ENCODE results near the gene CLIC3.
A peak's percentile ranks its signal among the peaks of the same experiment; 100 is the strongest.

Gene CLIC3

GRCh38 chr9:137030538-137031527, 34.5 kb upstream of the CLIC3 start:
- no peak for DNase-seq (ENCODE audit: low read depth in 2 of 2)

- DNase-seq (ENCODE audit: low read depth in 2 of 2): no peak
Measured at GRCh38 chr9:137030006-137030405, 33.6 kb upstream of the CLIC3 start.

GRCh38 chr9:137029058-137029936, 32.9 kb upstream of the CLIC3 start:
- peak in 1 of 2 donors; percentile 40 for DNase-seq (ENCODE audit: low read depth in 2 of 2)

- peak in 1 of 2 donors; percentile 42 for DNase-seq (ENCODE audit: low read depth in 2 of 2)
Measured at GRCh38 chr9:137028263-137029057, 32.1 kb upstream of the CLIC3 start.

GRCh38 chr9:137027369-137028262, 31.2 kb upstream of the CLIC3 start, which contains the start of gene ABCA2:
Gene ABCA2, minus strand, starts transcription at chr9:137028237. Its CDS starts 97 bp downstream, at chr9:137028140.
- no peak for DNase-seq (ENCODE audit: low read depth in 2 of 2)

- DNase-seq (ENCODE audit: low read depth in 2 of 2): no peak
Measured at GRCh38 chr9:137026828-137027227, 30.5 kb upstream of the CLIC3 start.

GRCh38 chr9:137026384-137026783, 30.0 kb upstream of the CLIC3 start:
- no peak for DNase-seq (ENCODE audit: low read depth in 2 of 2)

- no peak for DNase-seq (ENCODE audit: low read depth in 2 of 2)
Measured at GRCh38 chr9:137025517-137025966, 29.2 kb upstream of the CLIC3 start.

GRCh38 chr9:137023583-137023991, 27.2 kb upstream of the CLIC3 start:
- no peak for DNase-seq (ENCODE audit: low read depth in 2 of 2)

GRCh38 chr9:137023157-137023556, 26.8 kb upstream of the CLIC3 start:
- DNase-seq (ENCODE audit: low read depth in 2 of 2): no peak

- no peak for DNase-seq (ENCODE audit: low read depth in 2 of 2)
Measured at GRCh38 chr9:137022662-137023008, 26.3 kb upstream of the CLIC3 start.

GRCh38 chr9:137021979-137022661, 25.8 kb upstream of the CLIC3 start:
- DNase-seq (ENCODE audit: low read depth in 2 of 2): peak; percentile 42 to 52

- DNase-seq (ENCODE audit: low read depth in 2 of 2): no peak
Measured at GRCh38 chr9:137021568-137021978, 25.2 kb upstream of the CLIC3 start.

- DNase-seq (ENCODE audit: low read depth in 2 of 2): no peak
Measured at GRCh38 chr9:137020771-137021567, 24.6 kb upstream of the CLIC3 start.

- DNase-seq (ENCODE audit: low read depth in 2 of 2): no peak
Measured at GRCh38 chr9:137019891-137020683, 23.7 kb upstream of the CLIC3 start.

GRCh38 chr9:137018761-137019559, 22.6 kb upstream of the CLIC3 start:
- DNase-seq (ENCODE audit: low read depth in 2 of 2): no peak

- DNase-seq (ENCODE audit: low read depth in 2 of 2): no peak
Measured at GRCh38 chr9:137017791-137018497, 21.6 kb upstream of the CLIC3 start.
